Central memory CD4-positive, alpha-beta T cell (primary cell): ENCODE measurements around the gene HOXA11.

Experiments
- DNase-seq: peaks from one replicate; pipeline ENCODE4 v3.0.0; 2022
- total RNA-seq, 3 experiments: gene quantifications; one replicate each; lab custom pipeline; 2026; lab: John Stamatoyannopoulos, UW

HOXA11 gene
- total RNA-seq = 0 reads per million in 3 experiments

DNA sequence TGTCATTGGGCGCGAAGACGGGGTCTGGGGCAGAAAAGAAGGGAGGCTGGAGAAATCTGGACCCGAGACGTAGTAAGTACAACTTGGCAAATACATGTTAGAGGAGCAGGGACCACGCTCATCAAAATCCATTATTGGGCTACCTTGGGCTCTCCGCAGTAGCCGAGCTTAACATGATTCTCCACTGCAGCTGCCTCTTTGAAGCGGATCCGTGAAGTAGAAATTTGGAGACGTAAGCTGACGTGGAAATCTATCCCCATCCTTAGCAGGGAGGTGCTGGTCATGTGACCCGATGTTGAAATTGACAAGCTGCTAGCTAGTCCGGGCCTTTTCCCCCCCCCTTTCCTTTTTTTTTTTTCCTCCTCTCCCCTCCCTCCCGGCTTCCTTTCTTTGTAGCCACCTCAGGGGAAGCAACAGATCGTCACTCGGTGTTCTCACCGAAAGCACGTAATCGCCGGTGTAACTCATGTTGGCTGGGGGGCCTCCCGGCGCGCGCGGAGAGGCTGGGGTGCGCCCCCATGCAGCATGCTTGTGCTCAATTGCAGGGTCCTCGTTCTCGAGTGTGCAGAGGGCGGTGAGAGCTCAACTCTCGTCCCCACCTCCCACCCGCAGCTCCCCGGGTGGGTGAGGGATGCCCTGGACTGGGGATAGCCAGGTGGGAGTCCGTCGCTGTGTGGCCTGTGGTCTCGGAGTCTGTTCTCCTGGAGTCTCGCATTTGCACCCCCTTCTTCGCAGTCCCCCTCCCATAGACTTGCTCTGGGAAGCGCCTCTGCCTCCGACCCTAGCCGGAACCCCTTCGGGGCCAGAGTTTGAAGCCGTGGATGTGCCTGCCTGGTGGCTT is at the start of gene HOXA11:
Gene HOXA11, minus strand, starts transcription at position 220 of the 841 bp plus-strand sequence. Its CDS starts 88 bp downstream, at position 132.
- DNase-seq = no peak

DNA sequence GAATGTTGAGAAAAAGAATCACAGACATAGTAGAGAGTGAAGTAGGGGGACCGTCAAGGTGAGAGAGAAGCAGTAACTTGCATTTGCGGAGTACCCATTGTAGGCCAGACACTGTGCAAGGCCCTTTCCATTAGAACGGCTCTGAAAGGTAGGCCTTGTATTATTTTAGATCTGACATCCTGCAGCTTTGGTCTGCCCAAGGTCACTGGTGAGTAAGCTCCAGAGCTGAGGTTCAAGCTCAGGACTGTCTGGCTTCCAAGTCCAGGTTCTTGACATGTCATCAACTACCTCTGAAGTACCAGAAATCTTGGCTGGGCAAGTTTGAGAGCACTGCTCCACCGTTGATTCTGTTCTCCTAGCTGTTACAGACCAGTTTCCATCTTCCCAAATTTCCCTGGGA is 44.4 kb upstream of the HOXA11 start:
- DNase-seq = no peak

DNA sequence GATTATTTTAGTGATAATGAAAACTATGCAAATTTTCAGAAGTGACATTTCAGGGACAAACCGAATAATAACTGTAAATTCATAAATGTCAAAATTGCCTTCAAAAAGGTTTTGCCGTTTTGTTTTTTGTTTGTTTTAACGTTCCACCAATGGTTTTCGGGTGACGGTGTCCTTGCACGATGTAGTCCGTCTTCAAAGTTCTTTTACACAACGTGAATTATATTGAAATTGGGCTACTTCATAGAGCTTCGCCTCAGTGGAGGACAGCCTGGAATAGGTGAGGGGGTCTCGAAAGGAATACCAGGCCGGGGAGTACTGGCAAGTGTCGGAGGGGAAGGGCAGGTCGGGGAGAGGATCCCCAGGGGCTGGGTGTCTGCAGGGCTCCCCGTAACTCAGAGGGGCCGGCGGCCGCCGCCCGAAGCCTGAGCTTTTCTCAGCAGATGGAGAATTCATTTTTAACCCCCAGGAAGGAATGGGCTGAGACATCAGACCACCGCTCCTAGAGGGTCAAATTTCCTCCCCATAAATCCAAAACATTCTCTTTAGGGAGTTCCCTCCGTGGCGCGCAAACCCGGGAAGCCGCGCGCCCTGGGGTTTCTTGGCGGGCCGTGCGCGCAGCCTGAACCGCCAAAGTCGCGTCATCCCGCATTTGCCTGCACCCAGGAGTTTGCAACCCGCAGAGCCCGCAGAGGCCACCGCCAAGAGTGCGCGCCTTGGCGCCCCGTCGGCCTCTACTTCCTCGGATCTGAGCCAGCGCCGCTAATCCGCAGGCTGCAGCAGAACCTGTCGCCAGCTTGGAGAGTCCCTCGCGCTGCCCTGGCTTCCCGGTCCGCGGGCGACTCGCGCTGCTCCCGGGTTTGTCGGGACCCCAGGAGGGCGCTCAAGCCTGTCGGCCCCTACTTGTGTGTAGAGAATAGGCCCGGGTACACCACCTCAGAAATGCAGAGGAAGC is 40.2 kb upstream of the HOXA11 start:
- DNase-seq = no peak

DNA sequence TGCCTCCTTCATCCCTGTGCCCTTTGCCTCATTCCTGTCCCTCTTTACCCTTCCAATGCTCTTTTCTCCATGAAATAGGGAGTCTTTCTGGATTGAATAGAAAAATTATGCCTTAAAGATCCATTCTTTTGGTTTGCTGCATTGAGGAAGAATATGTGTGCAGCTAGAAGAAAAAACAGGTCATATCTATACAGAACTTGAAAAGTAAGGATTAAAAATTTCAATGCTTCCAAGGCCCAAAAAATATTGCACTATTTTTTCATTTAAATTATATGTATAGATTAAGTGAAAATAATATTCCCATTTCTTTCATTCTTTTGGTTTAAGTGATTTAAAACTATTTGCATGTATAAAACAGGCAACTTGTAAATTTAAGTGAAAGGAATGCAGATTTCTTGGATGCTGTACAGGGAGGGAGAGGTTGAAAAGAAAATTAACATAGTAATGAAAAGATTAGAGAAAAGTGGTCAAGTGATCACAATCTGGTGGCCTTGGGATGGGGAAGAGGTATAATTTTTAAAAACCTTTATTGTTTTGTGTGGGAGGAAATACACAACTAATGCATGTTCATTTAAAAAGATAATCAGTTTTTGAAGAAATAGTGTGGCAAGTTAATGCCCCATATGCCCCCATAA is 39.0 kb upstream of the HOXA11 start:
- no peak for DNase-seq

DNA sequence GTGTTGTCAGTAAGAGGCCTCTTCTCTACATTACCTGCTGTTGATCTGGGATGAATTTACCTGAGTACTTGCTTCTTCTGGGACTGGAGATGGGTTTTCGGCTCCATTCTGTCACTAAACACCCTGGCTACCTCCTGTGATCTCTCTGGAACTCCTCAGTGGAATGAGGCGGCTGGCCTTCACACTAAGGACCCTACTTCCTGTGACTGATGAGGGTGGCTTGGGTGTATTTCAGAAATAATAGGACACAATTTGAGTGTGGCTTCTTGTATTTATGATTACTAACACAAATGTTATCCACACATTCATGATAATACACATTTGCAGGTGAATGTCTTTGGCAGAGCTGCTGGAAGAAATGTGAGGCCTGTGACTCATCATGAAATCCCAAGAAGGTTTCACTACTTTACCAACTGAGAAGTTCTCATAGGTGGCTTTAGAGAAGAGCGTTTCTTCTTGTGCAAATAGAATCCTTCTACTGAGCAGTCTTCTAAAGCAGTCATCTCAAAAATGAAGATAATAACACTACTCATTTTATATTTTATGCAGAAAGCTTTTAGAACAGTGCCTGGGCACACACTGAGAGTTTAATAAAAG is 36.3 kb upstream of the HOXA11 start:
- DNase-seq = no peak

DNA sequence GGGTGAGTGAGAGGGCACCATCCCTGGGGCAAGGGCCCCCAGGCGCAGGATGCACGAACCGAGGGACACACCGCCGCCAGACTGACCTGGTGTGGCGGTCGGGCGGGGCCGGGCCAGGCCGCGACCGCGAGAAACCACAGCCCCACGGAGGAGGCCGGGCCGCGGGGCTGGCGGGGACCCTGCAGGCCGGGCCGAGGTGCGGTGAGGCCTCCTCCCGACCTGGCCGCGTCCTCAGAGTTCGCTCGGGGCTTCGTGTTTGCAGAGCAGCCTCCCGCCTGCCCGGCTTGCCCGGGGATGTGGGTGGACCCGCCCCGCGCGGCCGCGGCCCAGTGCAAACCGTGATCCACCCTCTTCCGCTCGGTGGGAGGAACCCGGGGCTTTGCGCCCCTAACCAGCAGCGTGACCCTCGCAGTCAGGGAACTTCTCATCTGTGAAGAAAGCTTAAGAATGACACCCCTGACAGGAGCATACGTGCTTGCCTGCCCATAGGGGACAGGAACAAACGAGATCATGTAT is 35.5 kb upstream of the HOXA11 start:
- DNase-seq = no peak

DNA sequence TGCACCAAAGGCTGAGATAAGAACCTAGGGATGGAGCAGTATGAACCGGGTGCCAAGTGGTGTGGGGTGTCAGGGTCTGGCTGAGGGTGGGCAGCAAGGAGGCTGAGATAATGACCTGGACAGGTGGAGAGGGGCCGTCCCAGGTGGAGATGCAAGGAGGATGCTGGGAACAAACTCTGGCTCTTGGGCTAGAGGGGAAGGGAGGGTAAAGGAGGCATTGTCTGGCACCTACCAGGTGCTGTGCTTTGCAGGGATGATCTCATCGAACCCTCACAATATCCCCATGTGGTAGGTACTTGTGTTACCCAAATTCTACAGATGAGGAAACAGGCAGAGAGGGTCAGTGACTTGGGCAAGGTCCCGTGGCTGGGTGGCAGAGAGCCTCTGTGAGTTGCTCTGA is 34.8 kb upstream of the HOXA11 start:
- no peak for DNase-seq

DNA sequence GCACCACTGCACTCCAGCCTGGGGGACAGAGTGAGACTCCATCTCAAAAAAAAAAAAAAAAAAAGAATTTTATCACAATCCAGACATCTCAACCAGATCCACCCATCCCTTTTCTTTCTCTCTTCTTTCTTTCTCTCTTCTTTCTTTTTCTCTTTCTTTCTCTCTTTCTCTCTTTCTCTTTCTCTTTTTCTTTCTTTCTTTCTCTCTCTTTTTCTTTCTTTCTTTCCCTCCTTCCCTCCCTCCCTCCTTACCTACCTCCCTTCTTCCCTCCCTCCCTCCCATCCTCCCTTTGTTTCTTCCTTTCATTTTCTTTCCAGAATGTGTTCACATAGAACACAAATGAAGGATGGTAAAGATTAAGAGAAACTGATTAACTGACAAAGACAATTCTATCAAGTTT is 32.9 kb upstream of the HOXA11 start:
- no peak for DNase-seq

DNA sequence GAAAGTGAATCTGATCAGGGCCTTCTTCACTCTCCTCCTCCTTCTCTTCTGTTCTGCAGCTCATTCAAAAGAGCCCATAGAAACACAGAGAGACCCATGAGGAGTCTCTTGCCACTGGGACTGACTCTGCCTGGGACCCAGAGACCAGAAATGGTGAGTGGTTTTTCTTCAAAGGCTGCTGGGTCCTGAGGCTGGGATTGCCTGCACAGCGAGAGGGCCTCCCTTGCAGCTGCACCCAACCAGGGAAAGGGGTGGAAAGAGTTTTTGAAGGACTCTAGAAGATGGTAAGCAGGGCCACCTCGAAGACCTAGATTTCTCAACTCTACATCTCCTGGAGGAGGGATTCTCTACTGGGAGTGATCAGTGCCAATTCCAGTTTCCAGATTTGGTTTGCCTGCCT is 30.3 kb upstream of the HOXA11 start:
- no peak for DNase-seq

DNA sequence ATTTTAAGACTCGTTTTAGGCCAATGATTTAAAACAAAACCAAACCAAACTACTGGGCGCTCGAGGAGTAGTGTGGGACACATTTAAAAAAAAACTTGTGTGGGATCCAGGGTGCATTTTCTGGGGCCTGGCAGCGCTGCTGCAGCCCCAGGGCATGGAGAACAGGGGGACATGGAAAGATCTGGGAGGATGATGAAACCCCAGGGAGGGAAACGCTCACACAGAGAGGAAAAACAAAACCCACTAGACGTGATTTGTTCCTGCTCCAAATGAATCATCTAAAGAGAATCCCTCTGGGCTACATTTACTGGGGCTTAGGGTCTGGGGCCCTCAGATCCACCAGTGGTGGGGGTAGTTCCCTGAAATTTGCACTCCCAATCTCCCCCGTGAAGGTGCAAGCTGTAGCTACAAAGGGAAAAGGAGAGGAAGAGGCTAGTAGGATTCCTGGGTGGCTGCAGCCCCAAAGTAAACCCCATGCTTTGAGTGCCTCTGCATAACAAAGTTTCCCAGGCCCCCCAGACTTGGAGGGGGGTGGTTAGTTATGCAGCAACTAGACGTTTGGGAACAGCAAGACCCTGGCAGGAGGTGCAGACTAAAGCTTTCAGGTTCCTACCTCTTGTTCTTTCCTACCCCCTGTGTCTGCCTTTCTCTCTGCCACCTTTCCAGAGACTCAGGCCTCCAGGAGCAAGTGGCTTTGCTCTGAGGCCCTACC is 29.4 kb upstream of the HOXA11 start:
- DNase-seq = no peak

DNA sequence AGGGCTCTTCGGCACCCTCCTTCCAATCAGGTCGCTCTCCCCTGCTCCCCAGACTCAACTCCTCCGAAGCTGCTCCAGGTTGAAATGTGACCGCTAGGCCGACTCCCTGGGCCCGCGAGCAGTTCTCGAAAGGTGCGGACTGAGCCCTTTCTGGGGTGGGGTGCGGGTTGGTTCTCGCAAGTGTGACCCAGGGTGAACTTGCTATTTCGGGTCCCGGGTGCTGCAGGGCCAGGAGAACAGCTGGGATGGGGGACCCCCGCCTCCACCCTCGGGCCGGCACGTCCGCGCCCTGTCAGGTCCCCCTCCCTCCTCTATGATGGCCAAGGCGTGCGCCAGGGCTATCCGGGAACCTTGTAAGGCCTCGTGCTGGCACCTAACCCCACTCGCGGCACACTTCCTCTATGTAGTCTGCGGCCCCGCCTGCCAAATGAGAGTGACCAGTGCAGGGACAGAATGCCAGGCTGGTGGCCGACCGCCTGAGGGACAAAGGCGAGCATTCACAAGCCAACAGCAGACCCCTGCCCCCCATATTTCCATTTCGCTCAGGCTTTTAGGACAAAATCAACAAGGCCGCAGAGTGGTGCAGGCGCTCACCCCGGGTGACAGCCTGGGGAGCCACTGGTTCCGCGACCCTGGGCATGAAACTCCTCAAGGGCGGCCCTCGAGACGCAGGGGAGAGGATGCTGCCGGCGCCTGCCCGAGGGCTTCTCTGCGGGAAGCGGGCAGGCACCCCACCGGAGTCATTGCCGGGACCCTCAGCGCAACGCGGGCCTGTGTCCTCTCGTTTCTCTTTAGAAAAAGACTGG is 28.6 kb upstream of the HOXA11 start:
- no peak for DNase-seq

DNA sequence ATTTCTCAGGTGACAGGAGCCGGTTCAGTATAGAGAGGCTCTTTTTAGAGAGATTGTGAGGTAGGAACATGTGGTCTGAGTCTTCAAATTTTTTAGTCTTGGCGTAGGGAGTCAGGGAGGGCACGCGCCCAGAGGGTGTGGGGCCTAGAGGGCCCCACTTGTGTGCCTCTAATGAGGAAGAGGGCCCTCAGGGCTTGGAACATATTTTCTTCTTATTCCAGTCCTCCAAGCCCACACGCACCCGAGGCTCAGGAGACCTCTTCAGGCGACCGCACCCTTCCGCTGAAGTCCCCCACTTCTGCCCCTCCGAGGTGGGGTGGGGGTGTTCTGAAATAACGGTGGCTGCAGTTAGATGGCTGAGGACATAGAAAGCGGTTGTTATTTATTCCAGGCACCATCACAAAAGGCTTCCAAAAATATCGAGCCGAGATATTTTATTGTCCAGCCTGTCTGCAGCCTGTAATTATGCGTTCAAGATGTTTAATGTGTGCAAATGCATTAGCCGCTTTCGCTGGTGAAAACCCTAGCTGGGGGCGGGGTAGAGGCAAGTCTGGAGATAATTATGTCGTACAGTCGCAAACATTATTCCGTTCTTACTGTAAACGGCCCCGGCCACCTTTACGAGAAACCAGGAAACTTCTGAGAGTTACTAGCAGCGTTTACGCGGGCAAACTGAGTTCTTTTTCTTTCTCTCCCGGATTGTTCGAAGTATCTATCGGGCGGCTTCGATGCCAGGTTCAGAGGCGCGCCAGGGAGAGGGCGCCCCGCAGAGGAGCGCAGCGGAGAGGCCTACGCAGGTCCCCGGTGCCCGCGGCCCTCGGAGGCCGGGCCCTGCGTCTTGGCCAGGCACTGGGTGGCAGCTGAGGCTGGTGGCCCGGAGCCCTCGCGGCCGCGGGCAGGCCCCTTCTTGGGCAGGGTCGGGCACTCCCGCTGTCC is 27.7 kb upstream of the HOXA11 start:
- no peak for DNase-seq

DNA sequence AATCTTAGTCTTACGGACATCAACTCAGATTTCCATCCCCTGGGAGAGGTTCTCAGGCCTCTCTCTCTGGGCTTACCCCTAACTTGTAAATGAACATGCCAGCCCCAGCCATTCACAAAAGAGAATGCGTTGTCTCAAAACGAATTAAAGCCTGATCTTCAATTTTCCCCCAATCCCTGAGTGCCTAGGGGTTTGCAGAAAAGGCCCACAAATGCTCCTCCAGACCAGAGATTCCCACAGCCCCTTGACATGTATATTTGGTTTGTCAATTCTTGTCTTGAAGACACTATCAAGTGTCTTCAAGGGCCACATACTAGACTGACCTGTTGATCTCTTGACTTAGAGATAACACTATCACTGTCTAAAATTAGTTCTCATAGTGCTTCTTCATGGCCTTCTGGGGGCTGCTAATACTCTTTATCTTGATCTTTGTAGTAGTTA is 26.8 kb upstream of the HOXA11 start:
- DNase-seq = no peak

DNA sequence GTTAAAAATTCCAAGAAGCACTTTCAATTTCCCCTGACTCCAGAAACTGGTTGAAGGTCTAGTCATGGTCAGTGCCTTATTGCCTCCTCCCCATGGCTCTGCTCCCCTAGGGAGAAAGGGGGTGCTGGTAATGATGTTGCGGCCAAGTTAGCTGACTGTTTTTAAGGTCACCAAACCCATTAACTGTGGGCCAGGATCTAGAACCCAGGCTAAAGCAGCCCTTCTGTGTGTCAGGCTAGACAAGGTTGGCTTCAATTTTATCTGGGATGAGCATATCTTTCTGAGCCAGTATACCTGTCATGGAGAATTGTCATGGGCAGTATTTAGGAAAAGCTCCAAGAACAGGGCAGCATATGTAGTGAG is 26.0 kb upstream of the HOXA11 start:
- no peak for DNase-seq

DNA sequence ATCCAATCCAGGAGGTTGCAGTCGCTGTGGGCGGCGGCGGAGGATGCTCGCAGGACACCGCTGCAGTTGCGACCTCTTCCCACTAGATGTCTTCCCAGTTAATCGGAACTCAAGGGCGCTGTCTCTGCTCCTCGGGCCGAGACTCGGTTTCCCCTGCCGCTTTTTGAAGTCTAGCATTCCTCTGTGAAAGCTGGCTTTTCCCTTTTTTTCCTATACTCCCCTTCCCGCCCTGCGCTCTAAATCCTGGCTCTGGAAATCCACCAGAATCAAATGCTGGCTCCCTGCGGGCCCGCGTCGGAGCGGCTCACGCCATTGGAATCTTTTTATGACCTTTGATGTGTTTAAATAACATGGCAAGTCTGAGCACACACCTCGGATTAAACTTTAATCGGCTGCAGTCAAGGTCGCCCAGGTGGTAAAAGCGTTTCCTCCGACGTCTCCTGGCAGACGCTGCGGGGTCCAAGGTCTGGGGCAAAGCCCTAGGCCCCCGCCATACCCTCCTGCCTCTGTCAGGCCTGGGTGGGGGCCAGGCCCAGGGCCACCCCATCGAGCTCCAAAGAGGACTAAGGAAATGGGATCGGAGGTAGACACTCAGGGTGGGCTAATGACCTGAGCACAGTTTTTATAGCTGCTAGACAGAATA is 25.5 kb upstream of the HOXA11 start:
- DNase-seq = no peak

DNA sequence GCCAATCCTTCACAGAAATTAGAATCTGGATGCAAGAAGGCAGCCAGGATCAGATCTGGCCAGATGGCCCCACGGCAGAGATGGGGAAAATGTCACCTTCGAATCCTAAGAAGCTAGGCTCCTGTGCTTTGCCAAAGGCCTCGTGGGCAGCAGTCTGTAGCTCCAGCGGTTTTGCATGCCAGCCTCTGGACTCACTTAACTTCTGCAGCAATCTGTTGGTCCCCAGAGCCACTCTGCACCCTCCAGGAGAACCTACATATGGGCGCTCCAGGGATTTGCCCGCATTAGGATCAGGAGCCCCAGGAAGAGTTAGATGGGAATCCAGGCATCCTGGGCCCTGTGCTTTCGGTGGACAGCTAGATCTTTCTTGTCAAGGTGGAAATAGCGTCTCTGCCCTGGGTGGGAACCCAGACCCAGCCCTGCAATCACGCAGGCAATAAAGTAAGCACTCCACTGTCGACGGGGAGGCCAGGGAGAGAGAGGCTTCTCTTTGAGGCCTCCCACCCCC is 25.0 kb upstream of the HOXA11 start:
- DNase-seq = no peak

DNA sequence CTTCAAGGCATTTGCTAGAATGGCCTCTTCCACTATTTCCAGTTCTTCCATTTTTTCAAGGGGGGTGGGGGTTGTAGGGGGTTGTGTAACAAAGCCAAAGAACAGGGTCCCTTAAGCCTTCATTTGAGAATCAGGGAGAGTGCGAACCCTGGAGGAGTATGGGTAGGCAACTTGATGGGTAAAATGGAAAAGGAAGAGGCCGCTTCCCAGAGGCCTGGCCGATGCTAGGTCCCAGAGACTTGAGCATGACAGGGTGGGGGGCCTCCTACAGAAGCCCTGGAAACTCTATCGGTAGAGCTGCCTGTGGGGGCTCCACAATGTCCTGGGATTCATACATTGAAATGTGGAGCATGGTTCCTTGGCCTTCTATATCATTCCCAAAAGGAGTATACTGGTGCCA is 24.0 kb upstream of the HOXA11 start:
- no peak for DNase-seq

DNA sequence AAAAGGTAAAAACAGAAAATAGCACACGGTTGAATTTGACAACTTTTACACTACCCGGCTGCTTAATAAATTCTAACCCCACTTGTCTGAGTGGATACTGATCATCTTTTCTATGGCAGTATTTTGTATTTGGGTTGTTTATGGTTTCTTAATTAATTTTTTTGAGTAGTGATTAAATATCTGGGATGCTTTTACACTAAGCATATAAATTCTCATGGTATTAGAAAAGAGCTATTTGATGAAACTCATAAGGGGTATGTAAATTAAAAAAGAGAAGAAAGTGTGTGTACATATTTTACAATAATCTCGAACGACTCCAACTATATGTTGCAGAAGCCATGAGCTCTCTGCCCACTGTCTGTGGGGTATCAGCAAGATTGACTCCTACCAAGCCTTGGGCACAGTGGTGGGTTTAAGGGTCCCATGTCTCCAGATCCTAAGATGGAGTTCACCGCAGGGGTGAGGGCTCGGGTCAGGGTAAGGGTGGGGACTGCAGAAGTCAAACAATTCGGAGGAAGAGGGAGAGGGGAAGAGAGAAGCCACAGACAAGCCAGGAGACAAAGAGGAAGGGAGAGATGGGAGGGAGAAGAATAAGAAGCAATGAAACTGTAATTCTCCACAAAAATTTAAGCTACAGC is 22.4 kb upstream of the HOXA11 start:
- no peak for DNase-seq
